ENCODE data around the gene PLEKHO2. TPM values are rescaled to one million over a fixed set of nuclear protein-coding genes. Genes with fewer than 3 reads are reported as not detected.
"Not testable (repeated sequence)": the region's sequence is repeated elsewhere in the genome, so short reads cannot be mapped to it uniquely, and the experiment has no call there.

The PLEKHO2 gene, protein sequence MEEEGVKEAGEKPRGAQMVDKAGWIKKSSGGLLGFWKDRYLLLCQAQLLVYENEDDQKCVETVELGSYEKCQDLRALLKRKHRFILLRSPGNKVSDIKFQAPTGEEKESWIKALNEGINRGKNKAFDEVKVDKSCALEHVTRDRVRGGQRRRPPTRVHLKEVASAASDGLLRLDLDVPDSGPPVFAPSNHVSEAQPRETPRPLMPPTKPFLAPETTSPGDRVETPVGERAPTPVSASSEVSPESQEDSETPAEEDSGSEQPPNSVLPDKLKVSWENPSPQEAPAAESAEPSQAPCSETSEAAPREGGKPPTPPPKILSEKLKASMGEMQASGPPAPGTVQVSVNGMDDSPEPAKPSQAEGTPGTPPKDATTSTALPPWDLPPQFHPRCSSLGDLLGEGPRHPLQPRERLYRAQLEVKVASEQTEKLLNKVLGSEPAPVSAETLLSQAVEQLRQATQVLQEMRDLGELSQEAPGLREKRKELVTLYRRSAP
- total RNA-seq, result 1 to 10 TPM; 7.0 to 9.9 TPM

DNA sequence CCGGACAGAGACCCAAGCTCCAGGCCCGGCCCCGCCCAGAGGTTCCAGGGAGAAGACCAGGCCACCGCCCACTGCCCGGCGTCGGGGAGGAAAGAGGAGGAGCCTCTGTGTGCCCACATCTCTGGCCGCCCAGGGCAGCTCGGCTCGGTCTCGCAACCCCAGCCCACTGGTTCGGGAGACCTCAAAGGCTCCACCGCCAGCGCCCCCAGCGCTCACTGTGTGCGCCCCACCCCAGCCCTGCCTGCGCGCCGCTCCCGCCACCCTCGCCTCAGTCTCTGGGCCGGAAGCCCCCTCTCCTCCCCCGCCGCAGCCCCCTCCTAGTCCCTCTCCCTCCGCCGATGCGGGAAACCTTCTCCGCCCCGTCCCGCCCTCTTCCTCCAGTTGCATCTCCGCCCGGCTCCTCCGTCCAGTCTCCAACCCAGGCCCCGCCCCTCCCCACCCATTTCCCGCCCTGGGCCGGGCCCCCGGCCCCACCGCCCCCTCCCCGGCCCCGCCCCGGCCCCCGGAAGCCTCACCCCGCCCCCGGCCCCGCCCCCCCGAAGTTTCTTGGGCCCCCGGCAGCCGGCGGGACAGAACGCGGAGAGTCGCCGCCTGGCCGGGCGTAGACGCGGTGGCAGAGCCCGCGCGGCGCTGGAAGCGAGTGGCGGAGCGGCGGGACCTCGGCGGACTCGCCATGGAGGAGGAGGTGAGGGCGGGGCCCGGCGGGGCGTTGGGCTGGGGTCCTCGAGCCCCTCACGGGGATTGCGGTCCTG is at the start of gene PLEKHO2:
PLEKHO2 (plus strand) TSS at position 572 of the 752 bp plus-strand sequence; CDS start at position 674, 102 bp downstream.
- Histone ChIP-seq H3K36me3 (replicated peaks in 1 of 2; ENCODE audit: insufficient read depth in 1 of 2, low read depth in 2 of 2) (no peaks in the 10 kb centered on the region), H3K27me3 (no peaks in the 10 kb centered on the region), H3K4me3 (peak within 1 kb of the TSS; percentile 48 to 92), H3K27ac (peak within 1 kb of the TSS; percentile 83 to 94 (median 87)), H3K9me3 (no peaks in the 10 kb centered on the region), H3K4me1 (peaks cover 25% of the 10 kb centered on the region)
- DNase-seq, result peak; percentile 89 to 95 (median 93)
- intact Hi-C loops (cut with DNase I), result no loop called here
- TF ChIP-seq POLR2A (IDR thresholded peaks at IDR 0.05), result peak; percentile 47 to 79 (median 62)
- TF ChIP-seq, protein P1, sequence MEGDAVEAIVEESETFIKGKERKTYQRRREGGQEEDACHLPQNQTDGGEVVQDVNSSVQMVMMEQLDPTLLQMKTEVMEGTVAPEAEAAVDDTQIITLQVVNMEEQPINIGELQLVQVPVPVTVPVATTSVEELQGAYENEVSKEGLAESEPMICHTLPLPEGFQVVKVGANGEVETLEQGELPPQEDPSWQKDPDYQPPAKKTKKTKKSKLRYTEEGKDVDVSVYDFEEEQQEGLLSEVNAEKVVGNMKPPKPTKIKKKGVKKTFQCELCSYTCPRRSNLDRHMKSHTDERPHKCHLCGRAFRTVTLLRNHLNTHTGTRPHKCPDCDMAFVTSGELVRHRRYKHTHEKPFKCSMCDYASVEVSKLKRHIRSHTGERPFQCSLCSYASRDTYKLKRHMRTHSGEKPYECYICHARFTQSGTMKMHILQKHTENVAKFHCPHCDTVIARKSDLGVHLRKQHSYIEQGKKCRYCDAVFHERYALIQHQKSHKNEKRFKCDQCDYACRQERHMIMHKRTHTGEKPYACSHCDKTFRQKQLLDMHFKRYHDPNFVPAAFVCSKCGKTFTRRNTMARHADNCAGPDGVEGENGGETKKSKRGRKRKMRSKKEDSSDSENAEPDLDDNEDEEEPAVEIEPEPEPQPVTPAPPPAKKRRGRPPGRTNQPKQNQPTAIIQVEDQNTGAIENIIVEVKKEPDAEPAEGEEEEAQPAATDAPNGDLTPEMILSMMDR (IDR thresholded peaks at IDR 0.05), result peak in 4 of 7 experiments; percentile 3 to 27 (median 14)
- peak; percentile 90 for ATAC-seq
- 1 to 4% methylated on average over 5 to 52 of the region's 75 CpGs for WGBS, 2 donors

DNA sequence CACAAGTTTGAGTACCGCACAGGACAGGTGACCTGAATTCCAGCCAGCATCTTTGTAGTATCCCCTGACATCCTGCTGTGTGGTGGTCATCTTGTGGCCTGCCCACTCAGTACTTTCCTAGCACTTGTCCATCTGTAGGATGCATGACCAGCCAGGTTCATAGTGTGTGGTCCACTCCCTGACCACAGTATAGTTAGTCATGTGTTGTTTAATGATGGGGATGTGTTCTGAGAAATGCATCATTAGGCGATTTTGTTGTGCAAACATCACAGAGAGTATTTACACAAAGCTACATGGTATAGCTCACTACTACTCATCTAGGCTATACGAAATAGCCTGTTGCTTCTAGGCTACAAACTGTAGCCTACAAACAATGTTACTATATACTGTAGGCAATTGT is 49.4 kb upstream of the PLEKHO2 start:
- ATAC-seq (no peak), DNase-seq (no peak)
- H3K4me3 ChIP-seq, result no peak overlapping the region
- no peaks in the 10 kb centered on the region for H3K36me3 ChIP-seq (replicated peaks in 1 of 2; ENCODE audit: insufficient read depth in 1 of 2, low read depth in 2 of 2)
- 76 to 78% methylated on average over 3 of the region's 3 CpGs for WGBS, 2 donors
- intact Hi-C loops (cut with DNase I), result no loop called here
- no peak overlapping the region for H3K27ac ChIP-seq
- TF ChIP-seq POLR2A (IDR thresholded peaks at IDR 0.05), result no peak
- TF ChIP-seq, protein P1 (IDR thresholded peaks at IDR 0.05), result no peak
- no peaks in the 10 kb centered on the region for H3K27me3 ChIP-seq
- no peaks in the 10 kb centered on the region for H3K4me1 ChIP-seq
- H3K9me3 ChIP-seq, result no peaks in the 10 kb centered on the region

DNA sequence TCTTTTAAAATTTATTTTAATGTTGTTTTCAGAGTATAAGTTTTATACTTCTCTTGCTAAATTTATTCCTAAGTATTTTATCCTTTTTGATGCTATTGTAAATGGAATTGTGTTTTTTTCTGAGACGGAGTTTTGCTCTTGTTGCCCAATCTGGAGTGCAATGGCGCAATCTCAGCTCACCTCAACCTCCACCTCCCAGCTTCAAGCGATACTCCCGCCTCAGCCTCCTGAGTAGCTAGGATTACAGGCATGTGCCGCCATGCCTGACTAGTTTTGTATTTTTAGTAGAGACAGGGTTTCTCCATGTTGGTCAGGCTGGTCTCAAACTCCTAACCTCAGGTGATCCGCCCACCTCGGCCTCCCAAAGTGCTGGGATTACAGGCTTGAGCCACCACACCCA is 46.4 kb upstream of the PLEKHO2 start:
- ATAC-seq; H3K4me1 ChIP-seq; H3K4me3 ChIP-seq; H3K27me3 ChIP-seq; H3K27ac ChIP-seq; H3K36me3 ChIP-seq (replicated peaks in 1 of 2; ENCODE audit: insufficient read depth in 1 of 2, low read depth in 2 of 2); H3K9me3 ChIP-seq; DNase-seq; intact Hi-C loops (cut with DNase I): not testable (repeated sequence)
- 92 to 95% methylated on average over 6 to 7 of the region's 7 CpGs for WGBS, 2 donors

DNA sequence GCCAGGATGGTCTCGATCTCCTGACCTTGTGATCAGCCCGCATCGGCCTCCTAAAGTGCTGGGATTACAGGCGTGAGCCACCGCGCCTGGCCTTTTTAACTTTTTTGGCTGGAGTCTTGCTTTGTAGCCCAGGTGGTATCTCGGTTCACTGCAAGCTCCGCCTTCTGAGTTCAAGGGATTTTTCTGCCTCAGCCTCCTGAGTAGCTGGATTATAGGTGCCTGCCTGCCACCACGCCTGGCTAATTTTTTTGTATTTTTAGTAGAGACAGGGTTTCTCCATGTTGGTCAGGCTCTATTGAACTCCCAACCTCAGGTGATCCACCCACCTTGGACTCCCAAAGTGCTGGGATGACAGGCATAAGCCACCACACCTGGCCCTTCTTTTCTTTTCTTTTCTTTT is 45.8 kb upstream of the PLEKHO2 start:
- DNase-seq; H3K36me3 ChIP-seq (replicated peaks in 1 of 2; ENCODE audit: insufficient read depth in 1 of 2, low read depth in 2 of 2); H3K27ac ChIP-seq; H3K4me3 ChIP-seq; H3K9me3 ChIP-seq; H3K4me1 ChIP-seq; H3K27me3 ChIP-seq; intact Hi-C loops (cut with DNase I); ATAC-seq: not testable (repeated sequence)
- WGBS, 2 donors, result 86 to 88% methylated on average over 9 of the region's 9 CpGs

DNA sequence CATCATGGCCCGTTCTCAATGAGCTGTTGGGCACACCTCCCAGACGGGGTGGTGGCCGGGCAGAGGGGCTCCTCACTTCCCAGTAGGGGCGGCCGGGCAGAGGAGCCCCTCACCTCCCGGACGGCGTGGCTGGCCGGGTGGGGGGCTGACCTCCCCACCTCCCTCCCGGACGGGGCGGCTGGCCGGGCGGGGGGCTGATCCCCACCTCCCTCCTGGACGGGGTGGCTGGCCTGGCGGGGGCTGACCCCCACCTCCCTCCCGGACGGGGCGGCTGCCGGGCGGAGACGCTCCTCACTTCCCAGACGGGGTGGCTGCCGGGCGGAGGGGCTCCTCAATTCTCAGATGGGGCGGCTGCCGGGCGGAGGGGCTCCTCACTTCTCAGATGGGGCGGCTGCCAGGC is 42.8 kb upstream of the PLEKHO2 start:
- intact Hi-C loops (cut with DNase I); H3K4me1 ChIP-seq; H3K27ac ChIP-seq; H3K9me3 ChIP-seq; H3K36me3 ChIP-seq (replicated peaks in 1 of 2; ENCODE audit: insufficient read depth in 1 of 2, low read depth in 2 of 2); ATAC-seq; DNase-seq; H3K4me3 ChIP-seq; H3K27me3 ChIP-seq: not testable (repeated sequence)
- WGBS, 2 donors, result 80% methylated on average over 1 of the region's 29 CpGs; no CpG with 5 or more reads in 1 of the 2 donors

DNA sequence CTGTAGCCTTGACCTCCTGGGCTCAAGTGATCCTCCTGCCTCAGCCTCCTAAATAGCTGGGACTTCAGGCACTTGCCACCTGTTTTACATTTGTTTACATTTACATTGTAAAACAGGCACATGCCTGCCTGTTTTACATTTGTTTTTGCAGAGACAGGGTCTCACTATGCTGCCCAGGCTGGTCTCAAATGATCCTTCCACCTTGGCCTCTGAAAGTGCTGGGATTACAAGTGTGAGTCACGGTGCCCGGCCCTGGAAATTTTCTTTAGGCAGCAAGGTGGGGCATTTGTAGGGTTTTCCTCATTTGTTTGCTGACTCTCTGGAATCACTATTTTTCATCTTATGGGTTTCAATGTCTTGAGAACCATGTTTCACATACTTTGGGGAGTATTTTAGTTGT is 41.2 kb upstream of the PLEKHO2 start:
- Histone ChIP-seq H3K9me3 (no peaks in the 10 kb centered on the region), H3K27ac (no peak overlapping the region), H3K27me3 (no peaks in the 10 kb centered on the region), H3K4me3 (no peak overlapping the region), H3K4me1 (no peaks in the 10 kb centered on the region), H3K36me3 (replicated peaks in 1 of 2; ENCODE audit: insufficient read depth in 1 of 2, low read depth in 2 of 2) (no peaks in the 10 kb centered on the region)
- intact Hi-C loops (cut with DNase I), result no loop called here
- ATAC-seq (no peak), DNase-seq (no peak)
- TF ChIP-seq POLR2A (IDR thresholded peaks at IDR 0.05), result no peak
- TF ChIP-seq, protein P1 (IDR thresholded peaks at IDR 0.05), result no peak
- 94 to 100% methylated on average over 2 of the region's 2 CpGs for WGBS, 2 donors
